K562 treated with DMSO at 1 percent for 4 hours (cell line): ENCODE results near the gene ING1. TPM values are rescaled to one million over a fixed set of nuclear protein-coding genes. Genes with fewer than 3 reads are reported as not detected.

ENCODE experiments used
- total RNA-seq: library from RNA; unstranded; fragments of 300-600 nt; gene quantifications from 2 replicates; pipeline ENCODE4 v1.2.3, GENCODE V29; 2022; ENCODE audit not compliant: insufficient read depth

Gene ING1
- total RNA-seq = 11.4 and 24.6 TPM in 2 replicates

GRCh38 chr13:110713642-110713952 lies at the start of gene ING1:
Gene ING1 (plus strand): TSS chr13:110713700. CDS start chr13:110714150, 450 bp downstream.

GRCh38 chr13:110705826-110706569 lies 7.5 kb upstream of the ING1 start, which contains the start of gene CARS2:
Gene CARS2 (minus strand): TSS chr13:110706116. CDS start chr13:110706093, 23 bp downstream.

Other genes with a start within 250 kb of the ING1 start
- 3.7 TPM in 2 replicates for gene RAB20, start 152.0 kb upstream of the ING1 start, total RNA-seq
- gene NAXD, start 98.2 kb upstream of the ING1 start, total RNA-seq = 19.0 and 19.4 TPM in 2 replicates
- gene CARS2, start 7.6 kb upstream of the ING1 start, total RNA-seq = 21.5 and 27.8 TPM in 2 replicates
- gene ANKRD10, start 201.4 kb downstream of the ING1 start, total RNA-seq = 21.5 and 36.5 TPM in 2 replicates